Umbilical cord (tissue), 2 donors: ENCODE measurements around the gene RCSD1. TPM values are rescaled to one million over a fixed set of nuclear protein-coding genes. Genes with fewer than 3 reads are reported as not detected.
A peak's percentile ranks its signal among the peaks of the same experiment; 100 is the strongest.

Experiments
- DNase-seq: peaks from one replicate; pipeline ENCODE4 v3.0.0-alpha.2; 2015; ENCODE audit warnings: low spot score
- total RNA-seq: library from RNA; depleted of rRNA; stranded (reverse); fragments of >200 nt; gene quantifications from one replicate; pipeline ENCODE4 v1.2.3, GENCODE V29; 2014; ENCODE audit warnings: low replicate concordance; ENCODE audit not compliant: insufficient read depth

RCSD1 gene
- total RNA-seq, 1 donor from 2014 or later, result 17.8 TPM

DNA sequence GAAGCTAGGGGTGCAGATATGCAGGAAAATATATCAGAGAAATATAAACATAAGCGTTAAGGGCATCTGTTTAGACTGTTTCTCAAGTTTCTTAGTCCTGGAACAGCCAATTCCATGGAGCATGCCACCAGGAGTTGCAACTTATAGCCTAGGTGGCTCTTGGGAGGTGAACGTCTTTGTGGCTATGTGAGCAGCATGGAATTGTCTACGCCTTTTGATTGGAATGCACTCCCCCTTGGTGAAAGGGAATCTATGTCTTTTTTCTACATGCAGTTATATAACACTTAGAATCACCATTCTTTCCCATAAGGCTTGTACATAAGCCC is 12.4 kb downstream of the RCSD1 start:
- no peak for DNase-seq

DNA sequence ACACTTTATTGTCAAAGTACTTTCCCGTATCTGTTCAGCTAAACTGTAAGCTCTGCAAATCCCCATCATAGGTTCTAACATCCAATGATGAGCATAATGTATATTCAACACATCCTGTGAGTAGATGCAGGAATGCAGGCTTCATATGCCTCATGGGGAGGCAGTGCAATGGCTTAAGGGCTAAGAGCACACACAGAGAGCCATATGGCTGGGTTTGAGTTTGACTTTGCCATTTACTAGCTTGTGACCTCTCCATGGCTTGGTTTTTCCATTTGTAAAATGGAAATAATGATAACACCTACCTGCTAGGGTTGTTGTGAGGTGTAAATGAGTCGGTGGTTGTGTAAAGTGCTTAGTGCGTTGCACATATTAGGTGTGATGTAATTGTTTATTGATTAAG is 13.4 kb downstream of the RCSD1 start:
- DNase-seq, result peak; percentile 45

DNA sequence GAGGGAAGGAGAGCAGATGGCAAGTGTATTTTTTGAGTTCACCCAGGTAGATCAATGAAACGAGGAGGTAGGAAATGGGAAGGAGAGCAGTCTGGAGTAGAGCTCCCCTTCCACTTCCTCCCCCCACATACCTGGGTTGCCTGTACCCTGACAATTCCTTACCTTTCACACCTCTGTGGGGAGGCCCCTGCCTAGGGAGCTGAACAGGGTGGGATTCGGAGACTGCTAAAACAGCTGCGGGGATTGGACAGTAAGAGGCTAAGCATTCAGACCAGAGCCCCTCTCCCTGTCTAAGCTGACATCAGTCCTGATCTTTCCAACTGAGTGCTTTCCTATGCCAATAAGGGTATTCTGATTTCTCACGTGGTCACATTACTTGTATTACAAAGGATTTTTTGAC is 14.5 kb downstream of the RCSD1 start:
- no peak for DNase-seq

DNA sequence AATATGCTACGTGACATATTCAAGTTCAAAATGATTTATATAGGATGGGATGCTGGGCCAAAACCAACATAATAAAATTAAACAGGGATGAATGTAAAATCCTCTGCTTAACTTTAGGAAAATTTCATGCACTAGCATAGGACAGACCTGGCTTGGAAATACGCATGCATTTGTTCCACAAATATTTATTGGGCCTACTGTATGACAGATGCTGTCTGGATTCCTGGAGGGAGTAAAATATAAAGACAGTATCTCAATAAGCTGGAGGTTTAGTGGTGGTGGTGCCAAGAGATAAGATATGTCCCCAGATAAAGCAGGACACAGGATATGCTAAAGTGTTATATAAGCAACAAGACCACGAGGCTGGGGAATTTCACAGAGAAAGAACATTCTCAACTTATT is 15.1 kb downstream of the RCSD1 start:
- DNase-seq, result peak; percentile 66

DNA sequence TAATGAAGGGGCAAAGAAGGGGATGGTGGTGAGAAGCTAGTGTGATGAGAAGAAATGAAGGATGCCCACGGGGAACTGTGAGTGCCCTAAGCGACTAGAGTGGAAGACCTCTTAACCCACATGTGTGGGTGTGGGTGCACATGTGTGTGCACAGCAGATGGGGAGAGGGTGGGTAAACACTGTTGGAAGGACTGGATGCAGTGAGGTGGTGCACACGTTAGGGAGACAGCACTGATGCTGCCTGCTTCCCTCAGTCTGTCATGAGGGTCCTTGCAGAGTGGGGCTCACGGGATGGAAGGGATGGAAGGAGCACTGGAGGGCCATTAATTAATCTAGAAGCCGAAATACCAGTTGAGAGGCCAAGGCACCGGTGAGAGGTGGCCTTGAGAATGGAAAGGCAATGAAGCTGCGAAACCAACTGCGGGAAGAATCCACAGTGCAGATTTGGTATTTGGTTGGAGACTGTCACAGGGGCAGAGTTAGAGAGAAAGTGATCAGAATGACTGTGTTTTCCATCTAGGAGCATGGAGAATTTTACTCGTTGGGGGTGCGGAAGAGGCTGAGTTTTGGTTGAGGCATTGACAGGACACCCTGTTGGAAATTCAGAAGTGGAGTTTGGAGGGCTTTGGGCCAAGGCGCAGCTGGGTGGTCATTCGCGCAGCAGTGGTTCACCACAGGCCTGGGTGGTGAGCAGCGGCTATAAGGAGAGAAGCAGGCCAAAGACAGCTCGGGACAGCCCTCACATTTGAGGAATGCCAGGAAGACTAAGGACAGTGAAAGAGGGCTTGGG is 15.8 kb downstream of the RCSD1 start:
- DNase-seq, result no peak

DNA sequence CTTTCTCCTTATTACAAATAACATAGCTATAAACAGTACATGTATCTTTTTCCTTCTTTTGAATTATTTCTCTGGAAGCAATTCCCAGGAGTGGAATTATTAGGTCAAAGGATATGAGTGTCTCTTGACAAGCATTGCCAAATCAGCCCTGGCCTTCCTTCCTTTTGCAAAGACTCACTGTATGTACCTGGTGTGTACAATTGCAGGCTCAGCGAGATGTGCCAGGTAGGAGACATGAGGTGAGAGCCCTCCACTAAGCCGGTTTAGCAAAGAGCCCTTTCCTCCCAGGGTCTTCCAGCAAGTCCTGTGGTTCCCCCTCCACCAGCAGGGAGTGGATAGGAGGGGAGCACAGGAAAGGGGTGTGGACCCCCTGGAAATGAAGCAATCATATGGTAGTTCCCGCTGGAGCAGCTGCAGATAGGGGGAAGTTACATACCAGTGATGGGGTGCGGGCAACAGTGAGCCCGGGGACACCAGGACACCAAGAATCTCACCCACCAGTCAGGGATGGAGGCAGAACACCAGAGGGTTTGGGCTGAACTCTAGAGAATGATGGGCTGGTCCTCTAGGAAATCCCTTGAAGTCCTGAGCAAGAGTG is 18.3 kb downstream of the RCSD1 start:
- DNase-seq, result no peak

DNA sequence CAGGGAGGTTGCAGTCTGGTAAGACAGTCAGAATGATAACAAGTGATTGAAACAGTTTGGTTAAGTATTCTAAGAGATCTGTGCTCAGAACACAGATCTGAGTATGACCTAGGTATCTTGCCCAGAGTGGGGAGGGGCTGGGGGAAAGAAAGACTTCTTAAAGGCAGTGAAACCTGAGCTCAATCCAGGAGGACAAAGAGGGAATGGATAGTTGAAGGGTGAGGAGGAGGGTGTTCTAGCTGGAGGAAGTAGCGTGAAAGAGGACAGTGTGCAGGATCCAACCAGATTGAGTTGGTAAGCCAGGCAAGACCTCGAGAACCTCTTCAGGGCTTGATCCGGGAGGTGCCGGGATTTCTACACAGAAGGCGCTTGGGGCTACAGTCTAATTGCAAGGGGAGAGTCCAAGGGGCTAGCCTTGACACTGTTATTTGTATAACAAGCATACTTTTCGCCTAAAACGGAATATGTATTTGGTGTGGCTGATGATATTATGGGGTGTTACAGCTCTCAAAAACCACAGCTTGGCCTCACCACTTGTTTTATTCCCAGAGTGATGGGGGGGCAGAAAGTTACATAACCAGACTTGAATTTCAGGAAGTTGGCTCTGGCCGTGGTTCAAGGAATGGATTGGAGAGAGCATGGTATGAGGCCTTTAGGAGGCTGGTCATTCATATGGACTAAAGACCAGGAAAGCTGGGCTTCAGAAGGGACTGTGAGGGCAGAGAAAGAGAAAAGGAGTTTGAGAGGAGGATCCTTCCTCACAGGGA is 19.1 kb downstream of the RCSD1 start:
- DNase-seq, result peak; percentile 59

DNA sequence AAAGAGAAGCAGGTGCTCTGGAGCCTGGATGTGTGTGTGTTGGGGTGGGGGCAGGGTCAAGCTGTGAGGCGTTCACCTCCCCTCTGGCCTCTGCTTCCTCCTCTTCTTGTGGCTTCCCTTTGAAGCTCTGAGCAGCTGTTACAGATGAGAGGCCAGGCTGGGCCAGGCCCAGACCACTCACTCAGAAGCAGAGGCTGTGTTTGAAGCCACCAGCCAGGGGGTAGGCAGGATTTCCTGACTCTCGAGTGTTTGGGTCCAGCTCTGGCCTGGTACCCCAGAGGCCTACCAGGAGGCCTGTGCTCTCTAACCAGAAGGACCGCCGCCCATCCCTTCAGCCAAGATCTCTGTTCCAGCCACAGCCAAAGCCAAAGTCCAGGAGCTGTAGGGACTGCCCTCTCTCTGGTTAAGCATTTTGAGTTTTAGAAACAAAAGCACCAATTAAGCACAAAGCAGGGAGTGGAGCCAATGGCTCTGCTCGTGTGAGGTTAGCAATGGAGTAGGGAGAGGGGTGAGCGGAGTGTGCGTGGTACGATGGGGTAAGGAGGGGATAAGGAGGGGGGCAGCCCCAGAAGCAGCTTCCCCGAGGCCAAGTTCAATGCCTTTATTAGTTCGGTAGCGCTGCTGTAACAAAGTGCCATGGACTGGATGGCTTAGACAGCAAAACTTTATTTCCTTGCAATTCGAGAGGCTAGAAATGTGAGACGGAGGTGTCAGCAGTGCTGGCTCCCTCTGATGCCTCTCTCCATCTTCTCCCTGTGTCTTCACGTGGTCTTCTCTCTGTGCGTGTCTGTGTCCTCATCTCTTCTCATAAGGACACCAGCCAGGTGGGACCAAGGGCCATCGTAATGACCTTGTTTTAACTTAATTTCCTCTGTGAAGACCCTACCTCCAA is 20.5 kb downstream of the RCSD1 start:
- DNase-seq, result no peak

DNA sequence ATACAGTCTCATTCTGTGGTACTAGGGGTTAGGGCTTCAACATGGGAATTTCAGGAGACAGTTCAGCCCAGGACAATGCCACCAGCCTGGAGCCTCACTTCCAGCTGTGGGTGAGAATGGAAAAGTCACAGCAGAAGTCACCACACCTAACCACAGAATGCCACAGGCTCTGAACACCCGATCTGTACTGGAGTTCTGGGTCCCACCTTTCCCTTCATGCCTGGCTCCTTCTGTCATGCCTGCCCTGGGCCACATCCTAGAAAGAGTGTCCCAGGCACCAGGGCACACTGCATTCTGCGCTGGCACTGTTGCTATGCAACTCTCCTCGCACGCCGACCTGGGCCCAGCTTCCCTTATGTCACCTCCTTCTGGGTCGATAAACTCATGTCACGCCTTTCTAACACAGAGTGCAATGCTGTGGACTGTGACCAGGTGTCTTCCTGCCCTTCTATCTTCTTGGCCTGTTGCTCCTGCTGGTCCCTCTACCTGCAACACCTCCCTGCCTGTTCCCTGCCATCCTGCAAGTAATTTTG is 21.2 kb downstream of the RCSD1 start:
- no peak for DNase-seq

DNA sequence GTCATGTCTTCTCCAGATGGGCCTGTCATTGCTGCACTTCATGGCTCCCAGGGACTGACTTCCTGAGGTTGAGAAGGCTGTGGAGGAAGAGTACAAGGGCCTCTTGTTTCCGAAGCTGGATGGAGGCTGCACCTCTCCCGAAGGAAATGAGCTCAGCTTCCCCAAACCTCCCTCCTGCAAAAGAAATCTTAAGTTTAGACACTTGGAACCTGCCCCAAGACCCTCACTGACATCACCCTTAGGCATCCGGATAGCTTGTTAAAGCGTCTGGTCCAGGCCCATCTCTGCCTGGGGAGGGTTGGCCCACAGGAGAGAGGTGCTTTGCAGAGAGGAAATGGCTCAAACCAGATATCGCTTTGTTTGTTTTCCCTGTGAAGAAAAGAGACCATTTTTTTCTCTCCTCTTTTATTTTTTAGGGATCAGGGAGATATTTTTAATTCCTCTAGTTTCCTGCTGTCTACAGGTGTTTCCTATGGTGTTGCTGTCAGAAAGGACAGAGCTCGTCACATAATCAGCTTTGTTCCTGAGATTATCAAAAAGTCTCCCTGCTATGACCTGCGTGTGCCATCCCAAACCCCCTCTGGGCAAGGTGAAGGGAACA is 25.0 kb downstream of the RCSD1 start:
- no peak for DNase-seq

DNA sequence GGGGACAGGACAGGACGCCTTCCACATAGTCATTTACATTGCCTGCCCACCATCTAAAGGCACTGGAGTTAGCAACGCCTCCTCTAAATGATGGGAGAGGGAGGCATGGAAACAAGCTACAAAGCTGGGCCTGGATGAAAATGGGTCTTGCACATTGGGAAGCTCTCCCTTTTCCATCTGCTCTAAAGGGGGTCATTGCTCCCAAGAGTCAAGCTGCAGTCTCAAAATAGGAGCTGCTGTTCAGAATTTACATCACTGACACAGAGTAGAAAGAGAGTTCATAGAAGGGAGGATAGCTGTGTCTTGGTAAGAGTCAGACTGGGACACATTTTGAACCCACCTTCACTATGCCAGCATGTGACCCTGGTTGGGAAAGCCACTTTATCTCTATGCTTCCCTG is 26.6 kb downstream of the RCSD1 start:
- no peak for DNase-seq

DNA sequence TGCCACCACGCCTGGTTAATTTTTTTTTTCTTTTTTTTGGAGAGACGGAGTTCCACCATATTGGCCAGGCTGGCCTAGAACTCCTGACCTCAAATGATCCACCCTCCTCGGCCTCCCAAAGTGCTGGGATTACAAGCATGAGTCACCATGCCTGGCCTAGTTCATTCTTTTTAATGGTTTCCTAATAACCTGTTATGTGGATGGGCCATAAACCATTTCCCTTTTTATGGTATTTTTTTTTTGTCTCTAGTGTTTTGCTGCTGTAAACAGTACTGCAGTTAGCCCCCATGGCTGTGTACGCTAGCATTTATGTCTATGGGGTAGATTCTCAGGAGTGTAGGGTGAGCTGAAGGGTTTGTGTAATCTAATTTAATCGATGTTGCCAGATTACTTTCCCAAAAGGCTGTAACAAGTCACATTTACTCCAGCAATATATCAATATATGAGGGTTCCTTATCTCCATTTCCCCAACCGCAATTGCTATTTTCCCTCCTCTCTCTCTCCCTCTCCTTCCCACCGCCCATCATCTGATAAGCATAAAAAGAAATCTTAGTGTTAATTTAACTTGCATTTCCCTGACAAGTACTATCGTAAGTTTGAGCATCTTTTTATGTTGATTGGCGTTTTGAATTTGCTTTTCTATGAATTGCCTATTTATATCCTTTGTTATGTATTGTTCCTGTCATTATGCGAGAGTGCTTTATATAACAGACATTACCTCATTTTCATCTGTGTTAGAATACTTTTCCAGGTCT is 28.7 kb downstream of the RCSD1 start:
- no peak for DNase-seq

DNA sequence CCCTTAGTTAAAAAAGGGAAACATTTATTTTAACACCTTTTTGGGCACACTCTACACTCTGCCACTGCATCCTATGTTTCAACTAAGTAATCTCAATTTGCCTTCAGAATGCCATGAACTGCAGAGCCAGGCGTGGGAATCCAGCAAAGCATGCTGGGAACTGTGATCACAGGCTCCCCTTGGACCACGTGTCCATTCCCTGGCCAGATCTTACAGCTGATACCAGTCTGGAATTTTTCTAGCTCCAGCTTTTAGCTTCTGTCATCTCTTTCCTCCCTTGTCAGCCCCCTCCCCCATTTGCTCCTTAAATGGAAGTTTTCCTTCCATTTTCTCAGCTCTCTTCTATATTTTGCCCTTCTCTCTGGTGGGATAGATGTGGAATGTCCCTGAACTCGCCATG is 29.4 kb downstream of the RCSD1 start:
- DNase-seq, result peak; percentile 71

DNA sequence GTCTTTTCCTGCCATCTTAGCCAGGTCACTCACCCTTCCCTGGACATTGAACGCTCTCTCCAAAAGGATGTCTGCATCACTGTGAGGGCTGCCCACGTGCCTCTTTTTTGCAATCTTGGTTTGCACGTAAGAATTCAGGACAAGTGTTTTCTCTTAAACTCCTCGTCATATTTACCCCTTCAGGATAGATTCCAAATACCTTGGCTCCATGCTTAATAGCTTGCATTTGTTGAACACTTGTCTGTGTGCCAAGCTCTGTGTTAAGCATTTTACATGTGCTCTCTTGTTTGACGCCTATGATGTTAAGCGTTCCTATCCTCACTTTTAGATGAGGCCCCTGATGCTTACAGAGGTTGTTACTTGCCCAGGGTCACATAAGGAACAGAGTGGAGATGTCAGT is 29.8 kb downstream of the RCSD1 start:
- DNase-seq, result no peak

DNA sequence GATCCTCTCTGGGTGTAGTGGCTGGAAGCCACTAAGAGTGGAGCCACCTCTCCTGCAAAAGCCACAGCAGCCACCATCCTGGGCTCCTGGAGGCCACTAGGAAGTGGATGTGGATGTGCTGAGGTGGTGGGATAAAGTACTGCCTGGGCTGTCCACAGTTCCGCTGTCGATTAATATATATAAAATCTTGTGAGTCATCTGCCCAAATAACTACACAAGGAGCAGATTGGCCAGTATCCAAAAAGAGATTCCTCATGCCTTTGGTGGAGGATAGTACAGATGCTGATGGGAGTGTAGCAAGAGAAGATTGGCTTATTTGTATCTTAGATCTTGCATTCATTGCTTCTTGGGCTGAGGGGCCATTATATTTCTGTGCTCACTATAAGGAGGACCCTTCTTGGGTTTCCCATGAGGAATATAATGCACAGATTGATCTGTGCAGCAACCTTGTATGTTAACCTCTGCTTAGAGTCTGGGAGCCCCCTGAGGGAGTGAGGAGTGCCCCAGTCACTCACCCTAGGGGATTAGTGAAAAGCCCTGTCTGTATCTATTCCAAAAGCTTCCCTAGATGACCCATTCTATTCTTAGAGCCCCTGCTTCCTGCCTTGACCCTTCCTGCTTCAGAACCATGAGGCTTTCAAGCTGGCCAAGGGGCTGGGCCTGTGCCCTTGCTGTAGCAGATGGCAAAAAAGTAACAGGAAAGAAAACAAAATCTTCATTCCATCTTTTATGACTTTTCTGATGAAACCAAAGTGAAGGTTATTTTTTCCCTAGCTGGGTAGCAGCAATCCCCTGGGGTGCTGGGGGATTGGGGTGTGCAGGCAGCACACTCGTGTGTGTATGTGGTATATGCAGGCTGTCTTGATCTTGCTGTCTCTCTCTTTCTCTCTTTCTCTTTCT is 31.7 kb downstream of the RCSD1 start:
- peak; percentile 94 for DNase-seq

DNA sequence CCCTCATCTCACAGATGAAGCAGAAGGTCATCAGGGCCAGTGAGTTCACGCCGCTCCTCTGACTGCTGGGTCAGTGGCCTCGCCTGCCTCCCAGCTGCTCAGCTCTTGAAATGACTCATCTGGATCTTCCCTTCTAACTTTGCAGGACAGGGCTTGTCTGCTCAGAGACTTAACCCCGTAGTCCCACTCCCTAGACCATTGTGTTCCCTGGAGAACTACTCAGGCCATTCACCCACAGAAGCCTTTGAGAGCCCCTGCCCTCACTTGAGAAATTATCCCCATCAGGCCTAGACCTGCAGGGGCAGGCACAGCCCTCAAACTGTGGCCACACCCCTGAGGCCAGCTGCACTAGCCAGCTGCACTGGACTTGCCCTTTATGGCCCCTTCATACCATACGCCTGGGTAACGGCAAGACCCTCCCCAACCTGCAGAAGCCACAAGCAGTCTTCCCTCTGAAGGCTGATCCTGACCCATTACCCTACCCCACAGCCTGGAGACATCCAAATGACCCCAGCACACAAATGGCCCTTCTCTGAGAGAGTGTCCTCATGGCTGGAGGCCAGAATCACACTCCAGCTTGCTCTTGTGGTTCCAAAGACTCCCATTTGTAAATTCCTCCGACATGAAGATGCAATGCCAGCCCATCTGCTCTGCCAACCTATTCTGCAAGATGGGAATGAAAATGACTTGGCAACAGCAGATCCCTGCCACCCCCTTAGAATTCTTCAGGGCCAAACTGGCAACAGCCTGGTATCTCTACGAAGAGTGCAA is 33.2 kb downstream of the RCSD1 start:
- DNase-seq, result peak; percentile 65

DNA sequence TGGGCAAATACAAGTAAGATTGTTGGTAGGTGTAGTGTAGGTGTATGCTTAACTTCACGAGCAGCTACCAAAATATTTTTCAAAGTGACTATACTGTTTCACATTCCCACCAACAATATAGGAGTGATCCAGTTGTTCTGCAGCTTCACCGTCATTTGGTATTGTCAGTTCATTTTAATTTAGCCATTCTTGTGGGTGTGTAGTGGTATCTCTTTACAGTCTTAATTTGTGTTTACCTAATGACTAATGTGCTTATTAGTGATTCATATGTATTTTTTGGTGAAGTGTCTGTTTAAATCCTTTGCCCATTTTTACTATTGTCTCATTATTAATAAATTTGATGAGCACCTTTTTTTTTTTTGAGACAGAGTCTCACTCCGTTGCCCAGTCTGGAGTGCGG is 35.4 kb downstream of the RCSD1 start:
- DNase-seq, result no peak

DNA sequence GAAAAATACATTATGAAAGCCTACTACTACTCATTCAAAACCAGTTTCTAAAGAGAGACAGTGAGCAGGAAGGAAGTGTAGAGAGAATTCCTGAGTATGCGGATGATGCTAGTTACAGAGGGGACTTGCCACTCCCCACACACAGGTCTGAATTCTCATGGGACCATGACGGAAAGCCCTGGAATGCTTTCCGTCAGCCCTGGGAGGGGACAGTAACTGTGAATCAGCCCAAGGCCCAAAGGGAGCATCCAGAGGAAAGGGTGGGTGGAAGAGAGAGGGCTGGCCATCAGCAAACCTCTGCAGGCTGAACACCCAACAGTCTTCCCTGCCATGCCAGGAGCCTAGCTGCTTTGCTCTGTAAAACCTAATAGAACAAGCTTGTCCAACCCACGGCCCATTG is 36.4 kb downstream of the RCSD1 start:
- DNase-seq, result no peak

DNA sequence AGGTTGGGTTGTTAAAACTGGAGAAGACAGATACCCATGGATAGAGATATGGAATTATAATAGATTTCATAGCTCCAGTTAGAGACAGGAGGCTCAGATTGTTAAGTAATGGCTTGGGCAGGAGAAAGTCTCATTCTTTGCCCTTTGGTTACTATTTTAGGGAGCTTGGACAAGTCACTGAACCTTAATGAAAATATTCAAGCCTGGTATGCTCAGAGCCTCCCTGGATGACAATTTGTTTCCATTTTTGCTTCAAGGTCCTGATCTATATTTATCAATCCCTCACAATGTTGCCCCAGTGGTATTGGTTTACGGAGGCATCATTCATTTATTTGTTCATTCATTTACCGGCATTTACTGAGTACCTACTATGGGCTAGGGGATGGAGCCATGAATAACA is 37.5 kb downstream of the RCSD1 start:
- DNase-seq, result no peak
